GM19240 (cell line): Measurements from ENCODE around the gene CPNE5.
"Not testable (repeated sequence)": the region's sequence is repeated elsewhere in the genome, so short reads cannot be mapped to it uniquely, and the experiment has no call there.

ENCODE experiments used
- DNase-seq: peaks from one replicate; pipeline ENCODE4 v3.0.0; 2011; ENCODE audit warnings: low spot score; ENCODE audit not compliant: insufficient read length

CPNE5 gene

GRCh38 chr6:36728289-36729160 is 110.7 kb downstream of the CPNE5 start:
- DNase-seq: no peak

GRCh38 chr6:36727505-36728021 is 111.7 kb downstream of the CPNE5 start:
- no peak for DNase-seq

- DNase-seq: no peak
Measured at GRCh38 chr6:36725581-36725980, 113.7 kb downstream of the CPNE5 start.

GRCh38 chr6:36724514-36725390 is 114.5 kb downstream of the CPNE5 start:
- peak; percentile 42 for DNase-seq

GRCh38 chr6:36723992-36724391 is 115.3 kb downstream of the CPNE5 start:
- DNase-seq: not testable (repeated sequence)

GRCh38 chr6:36722879-36723278 is 116.4 kb downstream of the CPNE5 start:
- no peak for DNase-seq

- no peak for DNase-seq
Measured at GRCh38 chr6:36722365-36722764, 116.9 kb downstream of the CPNE5 start.

- DNase-seq: no peak
Measured at GRCh38 chr6:36721369-36722140, 117.7 kb downstream of the CPNE5 start.

- DNase-seq: no peak
Measured at GRCh38 chr6:36720251-36721141, 118.7 kb downstream of the CPNE5 start.

- no peak for DNase-seq
Measured at GRCh38 chr6:36719126-36719525, 120.1 kb downstream of the CPNE5 start.

- DNase-seq: no peak
Measured at GRCh38 chr6:36718560-36718959, 120.7 kb downstream of the CPNE5 start.

- no peak for DNase-seq
Measured at GRCh38 chr6:36717871-36718540, 121.2 kb downstream of the CPNE5 start.

- DNase-seq: no peak
Measured at GRCh38 chr6:36717231-36717825, 121.9 kb downstream of the CPNE5 start.

- no peak for DNase-seq
Measured at GRCh38 chr6:36716476-36717093, 122.7 kb downstream of the CPNE5 start.

GRCh38 chr6:36715469-36715868 is 123.8 kb downstream of the CPNE5 start:
- no peak for DNase-seq

- DNase-seq: no peak
Measured at GRCh38 chr6:36714511-36714910, 124.7 kb downstream of the CPNE5 start.

- no peak for DNase-seq
Measured at GRCh38 chr6:36713846-36714245, 125.4 kb downstream of the CPNE5 start.

GRCh38 chr6:36712816-36713215 is 126.4 kb downstream of the CPNE5 start:
- DNase-seq: no peak

GRCh38 chr6:36706339-36706738 is 132.9 kb downstream of the CPNE5 start:
- DNase-seq: no peak
